ENCODE results near the gene SORBS1. TPM values are rescaled to one million over a fixed set of nuclear protein-coding genes. Genes with fewer than 3 reads are reported as not detected.

The SORBS1 gene
- 30.1 TPM for polyA plus RNA-seq (2013, experiment 1 of 2)
- 30.5 TPM for polyA plus RNA-seq (2013, experiment 2 of 2)

- H2BK5ac ChIP-seq (ENCODE audit: low read length): no peak within 1 kb of the TSS
- no CpG with 5 or more reads among the region's 77 CpGs for WGBS (ENCODE audit: extremely low coverage, insufficient coverage, low lambda C conversion rate)
- peak within 1 kb of the TSS; percentile 38 for H3K27ac ChIP-seq (ENCODE audit: low read depth, low read length)
Measured at GRCh38 chr10:95561177-95561863, at the start of gene SORBS1. SORBS1 (minus strand) TSS chr10:95561371; CDS start chr10:95441135, 120,236 bp downstream.

GRCh38 chr10:95610727-95611126, 49.6 kb upstream of the SORBS1 start:
- no CpG with 5 or more reads among the region's 3 CpGs for WGBS (ENCODE audit: extremely low coverage, insufficient coverage, low lambda C conversion rate)
- Histone ChIP-seq H3K23ac (ENCODE audit: low read length) (no peak overlapping the region), H3K4me1 (ENCODE audit: control insufficient read depth, low read depth, low read length) (no peaks in the 10 kb centered on the region), H3K4me3 (ENCODE audit: low read length) (no peak overlapping the region), H3K27ac (ENCODE audit: low read depth, low read length) (no peak overlapping the region), H3K4me2 (ENCODE audit: low read length) (no peak overlapping the region), H4K8ac (ENCODE audit: low read depth, low read length) (no peak overlapping the region), H3K27me3 (ENCODE audit: insufficient read depth, low read length, poor library complexity) (no peaks in the 10 kb centered on the region), H4K5ac (ENCODE audit: low read length) (no peak overlapping the region), H3K9ac (ENCODE audit: low read length) (no peak overlapping the region), H3K79me1 (ENCODE audit: low read length) (no peaks in the 10 kb centered on the region), H3K36me3 (ENCODE audit: control insufficient read depth, insufficient read depth, low read length) (peaks cover 21% of the 10 kb centered on the region), H3K56ac (ENCODE audit: low read length) (no peak overlapping the region), H3K18ac (ENCODE audit: low read length) (no peak overlapping the region), H3K79me2 (ENCODE audit: control insufficient read depth, insufficient read depth, low read length) (no peaks in the 10 kb centered on the region), H2BK15ac (replicated peaks; ENCODE audit: low read depth) (no peak overlapping the region), H2AK5ac (ENCODE audit: low read length) (no peak overlapping the region), H3K4ac (ENCODE audit: low read depth, low read length) (no peak overlapping the region), H2BK5ac (ENCODE audit: low read length) (no peak overlapping the region), H2BK120ac (ENCODE audit: low read depth, low read length) (no peak overlapping the region)
- no peak for DNase-seq

More at GRCh38 chr10:95561177-95561863, at the start of gene SORBS1:
- Histone ChIP-seq H3K79me2 (ENCODE audit: control insufficient read depth, insufficient read depth, low read length) (peaks cover 13% of the 10 kb centered on the region), H2AK5ac (ENCODE audit: low read length) (no peak within 1 kb of the TSS), H4K5ac (ENCODE audit: low read length) (no peak within 1 kb of the TSS), H3K4me3 (ENCODE audit: low read length) (peak within 1 kb of the TSS; percentile 68), H3K23ac (ENCODE audit: low read length) (no peak within 1 kb of the TSS), H2BK15ac (replicated peaks; ENCODE audit: low read depth) (no peak within 1 kb of the TSS), H3K18ac (ENCODE audit: low read length) (no peak within 1 kb of the TSS), H3K4ac (ENCODE audit: low read depth, low read length) (no peak within 1 kb of the TSS), H3K4me2 (ENCODE audit: low read length) (peak within 1 kb of the TSS; percentile 49), H2BK120ac (ENCODE audit: low read depth, low read length) (no peak within 1 kb of the TSS), H3K79me1 (ENCODE audit: low read length) (peaks cover 5% of the 10 kb centered on the region), H3K27me3 (ENCODE audit: insufficient read depth, low read length, poor library complexity) (no peaks in the 10 kb centered on the region), H3K9ac (ENCODE audit: low read length) (peak within 1 kb of the TSS; percentile 75), H3K4me1 (ENCODE audit: control insufficient read depth, low read depth, low read length) (peaks cover 9% of the 10 kb centered on the region), H3K56ac (ENCODE audit: low read length) (peak within 1 kb of the TSS; percentile 69), H4K8ac (ENCODE audit: low read depth, low read length) (no peak within 1 kb of the TSS), H3K36me3 (ENCODE audit: control insufficient read depth, insufficient read depth, low read length) (no peaks in the 10 kb centered on the region)
- peak; percentile 99 for DNase-seq

- H2AK5ac ChIP-seq (ENCODE audit: low read length): no peak overlapping the region
- no peak overlapping the region for H4K5ac ChIP-seq (ENCODE audit: low read length)
- H3K27me3 ChIP-seq (ENCODE audit: insufficient read depth, low read length, poor library complexity): no peaks in the 10 kb centered on the region
- H2BK15ac ChIP-seq (replicated peaks; ENCODE audit: low read depth): no peak overlapping the region
- H3K4ac ChIP-seq (ENCODE audit: low read depth, low read length): no peak overlapping the region
- peaks cover 10% of the 10 kb centered on the region for H3K36me3 ChIP-seq (ENCODE audit: control insufficient read depth, insufficient read depth, low read length)
- H2BK5ac ChIP-seq (ENCODE audit: low read length): no peak overlapping the region
- H3K79me1 ChIP-seq (ENCODE audit: low read length): no peaks in the 10 kb centered on the region
- no peak overlapping the region for H3K56ac ChIP-seq (ENCODE audit: low read length)
- DNase-seq: no peak
- H3K23ac ChIP-seq (ENCODE audit: low read length): no peak overlapping the region
- WGBS (ENCODE audit: extremely low coverage, insufficient coverage, low lambda C conversion rate): no CpG with 5 or more reads among the region's 3 CpGs
- H3K4me3 ChIP-seq (ENCODE audit: low read length): no peak overlapping the region
- no peak overlapping the region for H3K27ac ChIP-seq (ENCODE audit: low read depth, low read length)
- no peaks in the 10 kb centered on the region for H3K4me1 ChIP-seq (ENCODE audit: control insufficient read depth, low read depth, low read length)
- H3K9ac ChIP-seq (ENCODE audit: low read length): no peak overlapping the region
- no peak overlapping the region for H3K18ac ChIP-seq (ENCODE audit: low read length)
- H3K79me2 ChIP-seq (ENCODE audit: control insufficient read depth, insufficient read depth, low read length): no peaks in the 10 kb centered on the region
- no peak overlapping the region for H4K8ac ChIP-seq (ENCODE audit: low read depth, low read length)
- H3K4me2 ChIP-seq (ENCODE audit: low read length): no peak overlapping the region
- H2BK120ac ChIP-seq (ENCODE audit: low read depth, low read length): no peak overlapping the region
Measured at GRCh38 chr10:95606922-95607321, 45.8 kb upstream of the SORBS1 start.

GRCh38 chr10:95605163-95605562, 44.0 kb upstream of the SORBS1 start:
- no CpG with 5 or more reads among the region's 3 CpGs for WGBS (ENCODE audit: extremely low coverage, insufficient coverage, low lambda C conversion rate)
- Histone ChIP-seq H2BK15ac (replicated peaks; ENCODE audit: low read depth) (no peak overlapping the region), H3K36me3 (ENCODE audit: control insufficient read depth, insufficient read depth, low read length) (peaks cover 2% of the 10 kb centered on the region), H2AK5ac (ENCODE audit: low read length) (no peak overlapping the region), H3K4me3 (ENCODE audit: low read length) (no peak overlapping the region), H3K56ac (ENCODE audit: low read length) (no peak overlapping the region), H4K5ac (ENCODE audit: low read length) (no peak overlapping the region), H4K8ac (ENCODE audit: low read depth, low read length) (no peak overlapping the region), H2BK120ac (ENCODE audit: low read depth, low read length) (no peak overlapping the region), H3K4ac (ENCODE audit: low read depth, low read length) (no peak overlapping the region), H3K27me3 (ENCODE audit: insufficient read depth, low read length, poor library complexity) (no peaks in the 10 kb centered on the region), H3K9ac (ENCODE audit: low read length) (no peak overlapping the region), H3K79me2 (ENCODE audit: control insufficient read depth, insufficient read depth, low read length) (no peaks in the 10 kb centered on the region), H3K23ac (ENCODE audit: low read length) (no peak overlapping the region), H3K4me2 (ENCODE audit: low read length) (no peak overlapping the region), H3K27ac (ENCODE audit: low read depth, low read length) (no peak overlapping the region), H3K4me1 (ENCODE audit: control insufficient read depth, low read depth, low read length) (no peaks in the 10 kb centered on the region), H2BK5ac (ENCODE audit: low read length) (no peak overlapping the region), H3K79me1 (ENCODE audit: low read length) (no peaks in the 10 kb centered on the region), H3K18ac (ENCODE audit: low read length) (no peak overlapping the region)
- no peak for DNase-seq

GRCh38 chr10:95604630-95605029, 43.5 kb upstream of the SORBS1 start:
- H3K79me1 ChIP-seq (ENCODE audit: low read length): no peaks in the 10 kb centered on the region
- no peaks in the 10 kb centered on the region for H3K27me3 ChIP-seq (ENCODE audit: insufficient read depth, low read length, poor library complexity)
- no peak overlapping the region for H3K27ac ChIP-seq (ENCODE audit: low read depth, low read length)
- H3K56ac ChIP-seq (ENCODE audit: low read length): no peak overlapping the region
- no peak overlapping the region for H3K23ac ChIP-seq (ENCODE audit: low read length)
- H3K4ac ChIP-seq (ENCODE audit: low read depth, low read length): no peak overlapping the region
- no peaks in the 10 kb centered on the region for H3K4me1 ChIP-seq (ENCODE audit: control insufficient read depth, low read depth, low read length)
- no peak overlapping the region for H2BK5ac ChIP-seq (ENCODE audit: low read length)
- H3K79me2 ChIP-seq (ENCODE audit: control insufficient read depth, insufficient read depth, low read length): no peaks in the 10 kb centered on the region
- H3K18ac ChIP-seq (ENCODE audit: low read length): no peak overlapping the region
- no peak overlapping the region for H2BK15ac ChIP-seq (replicated peaks; ENCODE audit: low read depth)
- H3K9ac ChIP-seq (ENCODE audit: low read length): no peak overlapping the region
- no peak overlapping the region for H2AK5ac ChIP-seq (ENCODE audit: low read length)
- H3K36me3 ChIP-seq (ENCODE audit: control insufficient read depth, insufficient read depth, low read length): peaks cover 2% of the 10 kb centered on the region
- H3K4me2 ChIP-seq (ENCODE audit: low read length): no peak overlapping the region
- no peak overlapping the region for H4K5ac ChIP-seq (ENCODE audit: low read length)
- H3K4me3 ChIP-seq (ENCODE audit: low read length): no peak overlapping the region
- H2BK120ac ChIP-seq (ENCODE audit: low read depth, low read length): no peak overlapping the region
- DNase-seq: peak; percentile 51
- no peak overlapping the region for H4K8ac ChIP-seq (ENCODE audit: low read depth, low read length)

GRCh38 chr10:95602382-95602781, 41.2 kb upstream of the SORBS1 start:
- H3K27ac ChIP-seq (ENCODE audit: low read depth, low read length): no peak overlapping the region
- no peak overlapping the region for H2BK5ac ChIP-seq (ENCODE audit: low read length)

More at GRCh38 chr10:95602382-95602781, 41.2 kb upstream of the SORBS1 start:
- Histone ChIP-seq H3K4me2 (ENCODE audit: low read length) (no peak overlapping the region), H3K36me3 (ENCODE audit: control insufficient read depth, insufficient read depth, low read length) (peaks cover 2% of the 10 kb centered on the region), H3K18ac (ENCODE audit: low read length) (no peak overlapping the region), H2BK15ac (replicated peaks; ENCODE audit: low read depth) (no peak overlapping the region), H2BK120ac (ENCODE audit: low read depth, low read length) (no peak overlapping the region), H3K4ac (ENCODE audit: low read depth, low read length) (no peak overlapping the region), H3K4me3 (ENCODE audit: low read length) (no peak overlapping the region), H4K5ac (ENCODE audit: low read length) (no peak overlapping the region), H3K9ac (ENCODE audit: low read length) (no peak overlapping the region), H3K27me3 (ENCODE audit: insufficient read depth, low read length, poor library complexity) (no peaks in the 10 kb centered on the region), H3K79me2 (ENCODE audit: control insufficient read depth, insufficient read depth, low read length) (no peaks in the 10 kb centered on the region), H3K79me1 (ENCODE audit: low read length) (no peaks in the 10 kb centered on the region), H3K56ac (ENCODE audit: low read length) (no peak overlapping the region), H3K4me1 (ENCODE audit: control insufficient read depth, low read depth, low read length) (no peaks in the 10 kb centered on the region), H3K23ac (ENCODE audit: low read length) (no peak overlapping the region), H4K8ac (ENCODE audit: low read depth, low read length) (no peak overlapping the region), H2AK5ac (ENCODE audit: low read length) (no peak overlapping the region)
- DNase-seq: no peak
- no CpG with 5 or more reads among the region's 6 CpGs for WGBS (ENCODE audit: extremely low coverage, insufficient coverage, low lambda C conversion rate)

Measured in mesendoderm (in vitro differentiated cells).